Measurements from ENCODE around the gene PLCD3. TPM values are rescaled to one million over a fixed set of nuclear protein-coding genes. Genes with fewer than 3 reads are reported as not detected.
A peak's percentile ranks its signal among the peaks of the same experiment; 100 is the strongest.

The PLCD3 gene
- total RNA-seq, 4 donors from 2014 or later: 50.4 to 147 (median 81.8) TPM

GRCh38 chr17:45171338-45172231 is 39.3 kb upstream of the PLCD3 start:
- Histone ChIP-seq H3K4me3 (peak overlapping the region; percentile 38 to 45), H3K4me1 (peaks cover 0 to 60% (median 42%) of the 10 kb centered on the region in 3 donors), H3K27ac (peak overlapping the region; percentile 91 to 95 (median 93)), H3K36me3 (peaks cover 0 to 8% of the 10 kb centered on the region in 2 donors), H3K27me3 (no peaks in the 10 kb centered on the region), H3K9me3 (no peaks in the 10 kb centered on the region)
- peak; percentile 9 for ATAC-seq
- WGBS, 2 donors (ENCODE audit: low coverage in 1 of 2): 15% methylated on average over 5 of the region's 20 CpGs; no CpG with 5 or more reads in 1 of the 2 donors
- TF ChIP-seq EP300 (IDR thresholded peaks at IDR 0.05) (no peak), POLR2AphosphoS5 (IDR thresholded peaks at IDR 0.05) (no peak), CTCF (IDR thresholded peaks at IDR 0.05) (no peak), POLR2A (IDR thresholded peaks at IDR 0.05) (no peak)

GRCh38 chr17:45170931-45171337 is 38.6 kb upstream of the PLCD3 start:
- 0% methylated on average over 2 of the region's 5 CpGs; no CpG with 5 or more reads in 1 of the 2 donors for WGBS, 2 donors (ENCODE audit: low coverage in 1 of 2)
- ATAC-seq: peak; percentile 90
- Histone ChIP-seq H3K9me3 (no peaks in the 10 kb centered on the region), H3K4me3 (peak overlapping the region; percentile 38 to 45), H3K4me1 (peaks cover 0 to 53% (median 36%) of the 10 kb centered on the region in 3 donors), H3K27ac (peak overlapping the region; percentile 91 to 95 (median 93)), H3K36me3 (peaks cover 0 to 8% of the 10 kb centered on the region in 2 donors), H3K27me3 (no peaks in the 10 kb centered on the region)
- TF ChIP-seq POLR2A (IDR thresholded peaks at IDR 0.05) (no peak), POLR2AphosphoS5 (IDR thresholded peaks at IDR 0.05) (peak; percentile 78)

GRCh38 chr17:45170280-45170930 is 38.1 kb upstream of the PLCD3 start:
- peaks cover 0 to 8% of the 10 kb centered on the region in 2 donors for H3K36me3 ChIP-seq
- peak overlapping the region in 1 of 2 donors; percentile 45 for H3K4me3 ChIP-seq
- H3K27ac ChIP-seq: peak overlapping the region; percentile 91 to 95 (median 93)
- H3K9me3 ChIP-seq: no peaks in the 10 kb centered on the region
- peaks cover 0 to 49% (median 32%) of the 10 kb centered on the region in 3 donors for H3K4me1 ChIP-seq
- TF ChIP-seq POLR2AphosphoS5 (IDR thresholded peaks at IDR 0.05): no peak
- TF ChIP-seq CTCF (IDR thresholded peaks at IDR 0.05): no peak
- no peak for TF ChIP-seq POLR2A (IDR thresholded peaks at IDR 0.05)
- no peak for TF ChIP-seq EP300 (IDR thresholded peaks at IDR 0.05)
- no peaks in the 10 kb centered on the region for H3K27me3 ChIP-seq
- peak; percentile 7 for ATAC-seq
- WGBS, 2 donors (ENCODE audit: low coverage in 1 of 2): 60 to 80% methylated on average over 1 to 2 of the region's 12 CpGs

GRCh38 chr17:45168991-45169752 is 36.9 kb upstream of the PLCD3 start:
- no peaks in the 10 kb centered on the region for H3K27me3 ChIP-seq
- H3K36me3 ChIP-seq: peaks cover 0 to 8% of the 10 kb centered on the region in 2 donors
- peaks cover 0 to 46% (median 32%) of the 10 kb centered on the region in 3 donors for H3K4me1 ChIP-seq
- H3K27ac ChIP-seq: peak overlapping the region in 3 of 4 donors; percentile 92 to 95 (median 94)
- 86% methylated on average over 3 of the region's 43 CpGs; no CpG with 5 or more reads in 1 of the 2 donors for WGBS, 2 donors (ENCODE audit: low coverage in 1 of 2)
- no peak overlapping the region for H3K4me3 ChIP-seq
- TF ChIP-seq POLR2A (IDR thresholded peaks at IDR 0.05): no peak
- TF ChIP-seq POLR2AphosphoS5 (IDR thresholded peaks at IDR 0.05): no peak
- TF ChIP-seq CTCF (IDR thresholded peaks at IDR 0.05): no peak
- no peak for TF ChIP-seq EP300 (IDR thresholded peaks at IDR 0.05)
- no peak for ATAC-seq
- no peaks in the 10 kb centered on the region for H3K9me3 ChIP-seq

Data from gastroesophageal sphincter (tissue), 4 donors.